Measurements from ENCODE around the gene SHANK2.
"Not testable (repeated sequence)": the region's sequence is repeated elsewhere in the genome, so short reads cannot be mapped to it uniquely, and the experiment has no call there.

The SHANK2 gene

DNA sequence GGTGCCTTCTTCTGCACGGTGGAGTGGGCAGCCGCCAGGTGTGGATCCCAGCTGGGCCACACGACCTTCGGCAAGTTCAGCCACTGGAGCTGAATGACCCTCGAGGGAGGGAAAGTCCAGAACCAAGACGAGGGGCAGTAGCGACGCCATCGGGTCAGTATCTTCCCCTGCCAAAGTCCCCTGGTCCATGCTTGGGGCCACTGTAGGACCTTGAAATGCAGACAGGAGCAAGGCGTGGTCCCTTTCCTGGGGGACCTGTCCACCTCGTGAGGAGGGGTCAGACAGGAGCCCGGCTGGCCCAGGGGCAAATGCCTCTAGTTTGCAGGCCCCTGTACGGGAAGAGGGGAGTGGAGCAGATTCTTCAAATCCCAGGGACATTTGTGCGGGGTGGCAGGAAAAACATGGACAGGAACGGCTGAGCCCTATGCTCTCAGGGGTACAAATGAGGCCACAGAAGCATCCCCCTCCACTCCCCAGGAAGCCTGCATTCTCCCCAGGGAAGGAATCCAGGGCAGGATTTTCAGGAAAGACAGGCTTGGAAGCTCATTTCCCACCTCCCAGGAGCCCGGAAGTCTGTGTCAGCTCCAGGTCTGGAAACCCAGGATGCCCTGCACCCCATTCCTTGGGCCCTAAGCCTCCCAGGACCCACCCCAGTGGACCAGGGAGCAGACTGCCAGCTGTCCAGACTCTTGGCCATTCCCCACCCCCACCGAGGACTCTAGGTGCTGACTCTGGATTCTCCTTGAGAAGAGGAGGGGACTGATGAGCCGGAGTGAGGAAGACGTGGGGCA is 6.6 kb downstream of the SHANK2 start:
- no peak for DNase-seq (ENCODE audit: low spot score)

DNA sequence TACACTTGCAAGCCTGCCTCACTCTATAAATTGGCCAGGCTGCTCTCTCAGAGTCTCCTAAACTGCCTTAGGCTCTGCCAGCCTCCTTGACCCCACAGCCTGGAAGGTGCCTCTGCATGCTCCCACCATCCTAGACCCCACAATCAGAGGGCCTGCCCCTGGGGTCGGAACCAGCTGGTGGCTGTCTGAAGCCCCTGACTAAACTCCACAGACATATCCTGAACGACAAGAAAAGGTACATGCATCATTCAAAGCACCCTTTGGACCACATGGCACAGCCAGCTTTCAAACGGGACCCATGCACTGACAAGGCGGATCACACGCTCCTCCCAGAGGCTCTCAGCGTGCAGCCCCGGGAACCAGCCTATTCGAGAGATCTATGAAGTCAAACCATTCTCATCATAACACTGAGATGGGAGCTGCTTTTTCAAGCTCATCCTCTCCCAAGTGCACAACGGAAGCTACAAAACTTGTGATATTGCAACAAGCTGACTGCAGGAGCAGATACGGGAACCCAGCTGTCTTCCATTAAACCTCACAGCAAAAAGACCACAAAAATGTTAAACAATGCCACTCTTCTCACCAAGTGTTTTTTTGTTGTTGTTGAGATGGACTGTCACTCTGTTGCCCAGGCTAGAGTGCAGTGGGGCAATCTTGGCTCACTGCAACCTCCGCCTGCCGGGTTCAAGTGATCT is 8.1 kb downstream of the SHANK2 start:
- no peak for DNase-seq (ENCODE audit: low spot score)

GRCh38 chr11:71242391-71242790 is 10.0 kb downstream of the SHANK2 start:
- DNase-seq (ENCODE audit: low spot score), result no peak

GRCh38 chr11:71241721-71242259 is 10.6 kb downstream of the SHANK2 start:
- no peak for DNase-seq (ENCODE audit: low spot score)

- no peak for DNase-seq (ENCODE audit: low spot score)
Measured at GRCh38 chr11:71240865-71241691, 11.3 kb downstream of the SHANK2 start.

GRCh38 chr11:71240061-71240690 is 12.2 kb downstream of the SHANK2 start:
- no peak for DNase-seq (ENCODE audit: low spot score)

DNA sequence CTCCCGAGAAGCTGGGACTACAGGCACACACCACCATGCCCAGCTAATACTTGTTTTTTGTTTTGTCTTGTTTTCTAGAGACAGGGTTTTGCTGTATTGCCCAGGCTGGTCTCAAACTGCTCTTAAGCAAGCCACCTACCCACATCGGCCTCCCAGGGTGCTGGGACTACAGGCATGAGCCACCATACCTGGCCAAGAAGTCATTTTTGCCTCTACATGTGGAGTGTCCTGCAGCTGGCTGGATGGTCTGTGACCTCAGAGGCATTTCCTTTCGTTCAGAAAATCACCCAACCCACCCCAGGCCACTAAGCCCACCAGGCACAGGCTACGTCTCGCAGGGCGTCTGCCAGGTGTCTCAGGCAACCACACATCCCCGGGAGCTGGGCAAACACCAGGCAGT is 12.8 kb downstream of the SHANK2 start:
- no peak for DNase-seq (ENCODE audit: low spot score)

- no peak for DNase-seq (ENCODE audit: low spot score)
Measured at GRCh38 chr11:71238941-71239340, 13.4 kb downstream of the SHANK2 start.

DNA sequence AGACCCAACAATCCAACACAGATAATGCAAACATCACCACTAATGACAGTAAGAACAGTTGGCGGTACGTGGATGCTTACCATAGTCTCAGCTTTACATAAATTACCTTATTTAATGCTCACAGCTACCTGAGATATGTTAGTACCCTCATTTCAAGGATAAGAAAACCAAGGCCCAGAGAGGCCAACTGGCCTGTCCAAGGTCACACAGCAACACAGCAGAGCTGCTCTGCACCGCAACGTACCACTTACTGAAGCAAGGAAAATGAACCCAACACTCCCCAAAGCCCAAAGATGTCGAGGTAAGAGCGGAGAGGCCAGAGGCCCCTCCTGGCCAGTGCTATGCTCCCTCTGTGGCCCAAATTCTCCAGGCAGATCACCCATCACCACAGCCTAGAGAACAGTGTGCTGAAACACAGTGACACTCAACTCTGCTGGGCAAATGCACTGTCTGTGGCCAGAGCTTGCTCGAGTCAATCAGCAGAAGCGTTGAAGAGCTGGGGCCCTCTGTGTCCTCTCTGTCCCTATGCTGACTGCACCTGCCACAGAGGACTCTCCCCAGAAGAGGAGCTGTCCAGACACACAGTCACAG is 14.0 kb downstream of the SHANK2 start:
- DNase-seq (ENCODE audit: low spot score), result no peak

DNA sequence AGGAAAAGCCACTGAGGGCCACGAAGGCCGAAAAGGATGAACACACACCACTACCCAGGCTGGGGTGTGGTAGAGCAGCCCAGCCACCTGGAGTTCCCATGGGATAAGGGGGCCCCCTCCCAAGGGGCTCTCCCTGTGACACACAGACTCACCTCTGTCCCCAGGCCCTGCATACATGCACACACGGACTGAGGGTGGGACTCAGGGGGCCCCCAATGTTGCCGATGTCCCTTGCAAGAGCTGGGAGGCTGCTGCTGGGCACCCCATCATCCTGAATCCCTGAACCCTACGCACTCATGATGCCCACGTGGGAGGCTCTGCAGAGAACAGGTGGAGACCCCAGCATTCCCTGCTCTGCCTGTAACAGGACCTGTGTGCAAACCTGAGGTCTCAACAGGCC is 14.5 kb downstream of the SHANK2 start:
- DNase-seq (ENCODE audit: low spot score), result no peak

DNA sequence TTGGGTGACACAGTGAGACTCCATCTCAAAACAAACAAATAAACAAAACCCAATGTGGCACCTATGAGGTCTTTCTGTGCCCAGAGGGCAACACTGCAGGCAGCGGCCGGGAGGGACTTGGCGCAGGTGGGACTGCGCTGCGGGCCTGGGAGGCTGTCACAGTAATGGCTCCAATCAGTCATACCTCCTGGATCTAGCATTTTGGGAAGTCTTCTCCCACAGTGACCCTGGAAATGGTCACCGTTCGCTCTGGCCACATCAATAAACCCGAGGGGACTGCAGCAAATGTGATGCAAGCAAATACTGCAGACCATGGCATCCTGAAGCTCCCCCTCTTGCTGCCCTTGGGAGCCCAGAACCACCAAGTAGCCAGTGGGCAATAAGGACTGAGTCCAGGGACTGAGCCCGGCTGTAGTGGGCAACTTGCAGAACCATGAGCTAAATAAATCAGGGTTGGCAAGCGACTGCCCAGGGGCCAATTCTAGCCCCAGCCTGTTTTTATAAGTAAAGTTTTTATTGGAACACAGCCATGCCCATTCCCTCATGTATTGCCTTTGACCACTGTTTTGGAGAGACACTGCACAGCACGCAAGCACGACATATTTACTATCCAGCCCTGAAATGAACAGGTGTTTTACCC is 15.4 kb downstream of the SHANK2 start:
- no peak for DNase-seq (ENCODE audit: low spot score)

GRCh38 chr11:71235719-71236118 is 16.7 kb downstream of the SHANK2 start:
- no peak for DNase-seq (ENCODE audit: low spot score)

- not testable (repeated sequence) for DNase-seq (ENCODE audit: low spot score)
Measured at GRCh38 chr11:71233896-71234852, 18.2 kb downstream of the SHANK2 start.

DNA sequence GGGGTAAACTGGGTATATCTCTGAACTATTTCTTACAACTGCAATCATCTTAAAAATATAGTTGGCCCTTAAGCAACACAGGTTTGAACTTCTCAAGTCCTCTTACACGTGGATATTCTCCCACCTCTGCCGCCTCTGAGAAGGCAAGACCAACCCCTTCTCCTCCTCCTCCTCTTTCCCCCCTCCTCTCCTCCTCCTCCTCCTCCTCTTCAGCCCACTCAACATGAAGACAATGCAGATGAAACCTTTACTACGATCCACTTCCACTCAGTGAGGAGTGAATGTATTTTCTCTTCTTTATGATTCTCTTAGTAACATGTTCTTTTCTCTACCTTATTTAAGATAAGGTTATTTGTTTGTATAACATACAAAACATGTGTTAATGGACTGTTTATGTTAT is 20.0 kb downstream of the SHANK2 start:
- no peak for DNase-seq (ENCODE audit: low spot score)

DNA sequence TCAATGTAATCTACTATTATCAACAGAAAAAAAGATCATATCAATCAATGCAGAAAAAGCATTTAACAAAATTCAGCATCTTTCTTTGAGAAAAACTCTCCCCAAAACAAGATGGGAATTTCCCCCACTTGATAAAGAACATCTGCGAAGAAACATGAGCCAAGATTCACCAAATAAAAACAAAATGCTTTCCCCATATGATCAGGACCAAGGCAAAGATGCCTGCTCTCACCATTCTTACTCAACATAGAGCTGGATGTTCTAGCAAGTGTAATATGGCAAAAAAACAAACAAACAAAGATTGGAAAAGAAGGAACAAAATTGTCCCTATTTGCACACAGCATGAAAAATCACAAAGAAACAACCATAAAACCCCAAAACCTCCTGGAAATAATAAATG is 23.4 kb downstream of the SHANK2 start:
- DNase-seq (ENCODE audit: low spot score), result no peak

DNA sequence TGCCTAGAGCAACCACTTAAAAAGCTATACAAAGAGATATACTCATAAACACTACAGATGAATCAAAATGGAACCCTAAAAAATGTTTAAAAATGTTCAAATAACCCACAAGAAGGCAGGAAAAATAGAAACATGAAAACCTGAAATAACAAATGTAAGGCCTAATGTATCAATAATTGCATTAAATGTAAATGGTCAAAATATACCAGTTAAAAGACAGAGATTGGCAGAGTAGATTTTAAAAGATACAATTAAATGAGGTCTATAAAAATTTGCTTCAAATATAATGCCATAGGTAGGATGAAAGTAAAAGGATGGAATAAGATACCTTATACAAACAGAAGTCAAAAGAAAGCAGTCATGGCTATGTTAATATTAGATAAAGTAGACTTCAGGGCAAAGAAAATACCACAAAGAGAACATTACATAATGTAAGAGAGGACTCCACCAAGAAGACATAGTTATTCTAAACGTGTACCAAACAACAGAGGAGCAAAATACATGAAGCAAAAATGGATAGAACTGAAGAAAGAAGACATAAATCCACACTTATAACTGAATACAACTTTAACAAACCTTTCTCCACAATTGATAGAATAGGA is 25.2 kb downstream of the SHANK2 start:
- no peak for DNase-seq (ENCODE audit: low spot score)

DNA sequence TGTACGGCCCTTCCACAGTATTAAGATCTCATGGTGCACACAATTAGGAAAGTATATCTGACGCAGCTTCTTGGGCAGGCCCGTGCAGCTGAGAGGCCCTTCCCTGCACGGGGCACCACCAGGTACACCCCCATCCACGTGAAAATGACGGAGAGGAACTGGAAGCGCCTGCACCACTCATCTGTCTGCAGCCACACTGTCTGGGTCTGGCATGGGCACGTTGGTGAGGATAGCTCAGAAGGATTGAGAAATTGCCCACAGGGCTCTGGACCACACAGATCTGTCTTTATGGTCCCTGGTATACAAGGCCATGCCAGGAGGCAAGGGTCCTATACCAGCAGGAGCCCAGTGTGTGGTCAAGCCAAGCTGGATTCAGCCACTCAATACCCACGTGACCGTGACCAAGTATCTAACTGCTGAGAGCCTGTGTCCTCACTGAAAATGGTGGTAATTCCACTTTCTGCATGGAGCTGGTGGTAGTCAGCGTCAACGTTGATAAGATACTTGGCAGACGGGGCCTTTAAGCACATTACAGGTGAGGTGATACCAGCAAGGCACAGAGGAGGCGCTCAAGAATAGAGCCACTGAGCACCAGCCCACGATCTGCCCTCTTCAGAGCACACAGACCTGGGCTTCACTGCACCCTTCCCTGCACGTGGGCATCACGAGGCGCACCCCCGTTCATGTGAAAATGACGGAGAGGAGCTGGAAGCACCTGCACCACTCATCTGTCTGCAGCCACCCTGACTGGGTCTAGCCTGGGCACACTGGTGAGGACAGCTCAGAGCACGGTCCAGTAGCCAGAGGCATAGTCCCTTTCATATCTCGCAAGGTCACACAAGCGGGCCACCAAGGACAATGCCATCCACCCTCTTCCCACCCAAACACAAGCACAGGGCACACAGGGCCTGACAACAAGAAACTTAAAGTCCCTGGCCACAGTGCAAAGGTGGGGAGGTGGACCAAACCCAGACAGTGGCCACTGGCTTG is 28.4 kb downstream of the SHANK2 start:
- no peak for DNase-seq (ENCODE audit: low spot score)

- DNase-seq (ENCODE audit: low spot score), result no peak
Measured at GRCh38 chr11:71223081-71223405, 29.3 kb downstream of the SHANK2 start.

Measured in NAMALWA (cell line).